ENCODE data around the gene P3H4.
"Not testable (repeated sequence)": the region's sequence is repeated elsewhere in the genome, so short reads cannot be mapped to it uniquely, and the experiment has no call there.

The P3H4 gene

GRCh38 chr17:41837761-41838538 lies 26.2 kb upstream of the P3H4 start, which contains the start of gene KLHL10:
Gene KLHL10 (plus strand): TSS chr17:41837825. CDS start chr17:41837933, 108 bp downstream.
- TF ChIP-seq ZFX (IDR thresholded peaks at IDR 0.05; ENCODE audit: borderline replicate concordance) (no peak), CTCF (IDR thresholded peaks at IDR 0.05) (no peak)

GRCh38 chr17:41836550-41837196 lies 24.9 kb upstream of the P3H4 start:
- H3K27ac ChIP-seq, result no peak overlapping the region
- TF ChIP-seq CTCF (IDR thresholded peaks at IDR 0.05), result no peak
- TF ChIP-seq ZFX (IDR thresholded peaks at IDR 0.05; ENCODE audit: borderline replicate concordance), result no peak

More at GRCh38 chr17:41837761-41838538, 26.2 kb upstream of the P3H4 start, which contains the start of gene KLHL10:
- H3K27ac ChIP-seq, result no peak within 1 kb of the TSS

GRCh38 chr17:41835800-41836549 lies 24.2 kb upstream of the P3H4 start, which contains the start of gene NT5C3B:
Gene NT5C3B (minus strand): TSS chr17:41836232. CDS start chr17:41836193, 39 bp downstream.
- peak within 1 kb of the TSS; percentile 43 for H3K27ac ChIP-seq

GRCh38 chr17:41835214-41835799 lies 23.6 kb upstream of the P3H4 start:
- TF ChIP-seq CTCF (IDR thresholded peaks at IDR 0.05) (no peak), ZFX (IDR thresholded peaks at IDR 0.05; ENCODE audit: borderline replicate concordance) (no peak)
- H3K27ac ChIP-seq, result peak overlapping the region; percentile 43

More at GRCh38 chr17:41835800-41836549, 24.2 kb upstream of the P3H4 start, which contains the start of gene NT5C3B:
- TF ChIP-seq CTCF (IDR thresholded peaks at IDR 0.05) (no peak), ZFX (IDR thresholded peaks at IDR 0.05; ENCODE audit: borderline replicate concordance) (no peak)

- not testable (repeated sequence) for H3K27ac ChIP-seq
Observed at GRCh38 chr17:41829961-41830360, 18.2 kb upstream of the P3H4 start.

- TF ChIP-seq ZFX (IDR thresholded peaks at IDR 0.05; ENCODE audit: borderline replicate concordance) (no peak), CTCF (IDR thresholded peaks at IDR 0.05) (no peak)
- H3K27ac ChIP-seq, result no peak overlapping the region
Observed at GRCh38 chr17:41825175-41825845, 13.6 kb upstream of the P3H4 start.

- no peak for TF ChIP-seq ZFX (IDR thresholded peaks at IDR 0.05; ENCODE audit: borderline replicate concordance)
- TF ChIP-seq CTCF (IDR thresholded peaks at IDR 0.05), result no peak
- H3K27ac ChIP-seq, result no peak overlapping the region
Observed at GRCh38 chr17:41824086-41824485, 12.3 kb upstream of the P3H4 start.
